NCI-H187 treated with DMSO at 0.1 percent for 48 hours (cell line): Measurements from ENCODE around the gene PCDHA4.
A peak's percentile ranks its signal among the peaks of the same experiment; 100 is the strongest.
"Not testable (repeated sequence)": the region's sequence is repeated elsewhere in the genome, so short reads cannot be mapped to it uniquely, and the experiment has no call there.

Source experiments
- DNase-seq: peaks from one replicate; lab custom pipeline; 2025; lab: John Stamatoyannopoulos, UW

PCDHA4 gene

GRCh38 chr5:140806834-140807775, at the start of gene PCDHA4:
TSS of gene PCDHA4 (plus strand) at chr5:140807068.
- no peak for DNase-seq

GRCh38 chr5:140764177-140764973, 42.5 kb upstream of the PCDHA4 start:
- DNase-seq, result no peak

GRCh38 chr5:140767444-140767843, 39.4 kb upstream of the PCDHA4 start:
- DNase-seq, result no peak

- DNase-seq, result no peak
These were observed 26.4 kb upstream of the PCDHA4 start for GRCh38 chr5:140780512-140780911.

GRCh38 chr5:140785905-140786686, 20.8 kb upstream of the PCDHA4 start, which contains the start of gene PCDHA1:
TSS of gene PCDHA1 (plus strand) at chr5:140786140.
- no peak for DNase-seq

- DNase-seq, result not testable (repeated sequence)
These were observed 19.4 kb upstream of the PCDHA4 start for GRCh38 chr5:140787422-140787821.

- DNase-seq, result not testable (repeated sequence)
These were observed 18.9 kb upstream of the PCDHA4 start for GRCh38 chr5:140787849-140788504.

- no peak for DNase-seq
These were observed 15.8 kb upstream of the PCDHA4 start for GRCh38 chr5:140791089-140791488.

GRCh38 chr5:140794595-140795258, 12.1 kb upstream of the PCDHA4 start, which contains the start of gene PCDHA2:
TSS of gene PCDHA2 (plus strand) at chr5:140794852.
- peak; percentile 45 for DNase-seq

- DNase-seq, result no peak
These were observed 11.6 kb upstream of the PCDHA4 start for GRCh38 chr5:140795259-140795641.

GRCh38 chr5:140796072-140796717, 10.7 kb upstream of the PCDHA4 start:
- not testable (repeated sequence) for DNase-seq

GRCh38 chr5:140796718-140797095, 10.2 kb upstream of the PCDHA4 start:
- no peak for DNase-seq

GRCh38 chr5:140800816-140801493, 5.9 kb upstream of the PCDHA4 start, which contains the start of gene PCDHA3:
TSS of gene PCDHA3 (plus strand) at chr5:140801057.
- no peak for DNase-seq

- no peak for DNase-seq
These were observed 5.4 kb upstream of the PCDHA4 start for GRCh38 chr5:140801494-140801841.

- not testable (repeated sequence) for DNase-seq
These were observed 4.5 kb upstream of the PCDHA4 start for GRCh38 chr5:140802381-140802780.

- DNase-seq, result no peak
These were observed 4.0 kb upstream of the PCDHA4 start for GRCh38 chr5:140802781-140803271.

GRCh38 chr5:140808241-140808888, 1.5 kb downstream of the PCDHA4 start:
- not testable (repeated sequence) for DNase-seq

GRCh38 chr5:140808889-140809291, 2.0 kb downstream of the PCDHA4 start:
- DNase-seq, result no peak
